HG03457 (cell line): ENCODE measurements around the gene ATP6AP1.
A peak's percentile ranks its signal among the peaks of the same experiment; 100 is the strongest.
"Not testable (repeated sequence)": the region's sequence is repeated elsewhere in the genome, so short reads cannot be mapped to it uniquely, and the experiment has no call there.

Experiments used
- ATAC-seq: cut with Tn5 transposase; IDR thresholded peaks from one replicate; pipeline ENCODE4 v1.9.1; 2021; ENCODE audit warnings: moderate number of reproducible peaks; ENCODE audit not compliant: unreplicated experiment

ATP6AP1 gene

GRCh38 chrX:154428176-154429171, at the start of gene ATP6AP1:
ATP6AP1 (plus strand) TSS chrX:154428677; CDS start chrX:154428693, 16 bp downstream.
- ATAC-seq = peak; percentile 90

- ATAC-seq = peak; percentile 66
Observed at GRCh38 chrX:154378799-154379568, 49.5 kb upstream of the ATP6AP1 start, which contains the start of gene EMD. EMD (plus strand) TSS chrX:154379295; CDS start chrX:154379485, 190 bp downstream.

GRCh38 chrX:154379569-154379951, 48.9 kb upstream of the ATP6AP1 start:
- ATAC-seq = no peak

- no peak for ATAC-seq
Observed at GRCh38 chrX:154380153-154380552, 48.3 kb upstream of the ATP6AP1 start.

GRCh38 chrX:154380787-154381186, 47.7 kb upstream of the ATP6AP1 start:
- ATAC-seq = no peak

- no peak for ATAC-seq
Observed at GRCh38 chrX:154381271-154381670, 47.2 kb upstream of the ATP6AP1 start.

GRCh38 chrX:154382483-154383069, 45.9 kb upstream of the ATP6AP1 start:
- no peak for ATAC-seq

GRCh38 chrX:154383359-154384283, 44.9 kb upstream of the ATP6AP1 start:
- ATAC-seq = no peak

GRCh38 chrX:154384284-154384892, 44.1 kb upstream of the ATP6AP1 start:
- no peak for ATAC-seq

- not testable (repeated sequence) for ATAC-seq
Observed at GRCh38 chrX:154388094-154388493, 40.4 kb upstream of the ATP6AP1 start.

- not testable (repeated sequence) for ATAC-seq
Observed at GRCh38 chrX:154388649-154389048, 39.8 kb upstream of the ATP6AP1 start.

- peak; percentile 64 for ATAC-seq
Observed at GRCh38 chrX:154389812-154390747, 38.4 kb upstream of the ATP6AP1 start.

- not testable (repeated sequence) for ATAC-seq
Observed at GRCh38 chrX:154396363-154396762, 32.1 kb upstream of the ATP6AP1 start.

- ATAC-seq = peak; percentile 35
Observed at GRCh38 chrX:154396973-154397887, 31.2 kb upstream of the ATP6AP1 start.

GRCh38 chrX:154397888-154398667, 30.4 kb upstream of the ATP6AP1 start, which contains the start of gene RPL10:
RPL10 (plus strand) TSS chrX:154398377; CDS start chrX:154398520, 143 bp downstream.
- peak; percentile 69 for ATAC-seq

- ATAC-seq = peak; percentile 15
Observed at GRCh38 chrX:154398668-154399526, 29.6 kb upstream of the ATP6AP1 start.
